Prostate gland (tissue), 2 donors: ENCODE data around the gene TRMT2A.

ENCODE experiments used
- CTCF ChIP-seq, 4 experiments: fragments of 200-600 bp in 2 of 4; fragments of 450-650 bp in 2 of 4; sonication (generic) in 2 of 4; IDR thresholded peaks; 1 replicate in 3 of 4; 2 replicates in 1 of 4; pipeline ENCODE4 v1.5.1; 2016 to 2019; ENCODE audit warnings: antibody characterized with exemption in 4 of 4, mild to moderate bottlenecking in 2 of 4, moderate library complexity in 2 of 4
- POLR2A ChIP-seq: fragments of 450-650 bp; IDR thresholded peaks from one replicate; pipeline ENCODE4 v1.6.1; 2016; ENCODE audit warnings: antibody characterized with exemption, mild to moderate bottlenecking
- POLR2AphosphoS5 ChIP-seq: sonication (generic); formaldehyde crosslinking; IDR thresholded peaks from one replicate; pipeline ENCODE4 v1.6.1; 2017; ENCODE audit warnings: antibody characterized with exemption

- TF ChIP-seq CTCF (IDR thresholded peaks at IDR 0.05) = no peak
- no peak for TF ChIP-seq POLR2A
- TF ChIP-seq POLR2AphosphoS5 = no peak
Measured at GRCh38 chr22:20135806-20136602, 19.0 kb upstream of the TRMT2A start.
